Mesothelial cell of epicardium (in vitro differentiated cells): Measurements from ENCODE around the gene ONECUT1. TPM values are rescaled to one million over a fixed set of nuclear protein-coding genes. Genes with fewer than 3 reads are reported as not detected.
A peak's percentile ranks its signal among the peaks of the same experiment; 100 is the strongest.

Experiments
- DNase-seq, 2 experiments: peaks; one replicate each; pipeline ENCODE4 v3.0.0; 2021; ENCODE audit warnings: low spot score in 2 of 2; ENCODE audit not compliant: unreplicated experiment in 2 of 2
- H3K27ac Mint-ChIP-seq: 2 replicates; pipeline ENCODE4 v1.8.0; 2021; ENCODE audit warnings: mixed read lengths
- H3K27me3 Mint-ChIP-seq: 2 replicates; pipeline ENCODE4 v1.8.0; 2021; ENCODE audit warnings: low read depth, mixed read lengths
- H3K36me3 Mint-ChIP-seq: 2 replicates; pipeline ENCODE4 v1.8.0; 2021; ENCODE audit warnings: mixed read lengths
- H3K4me1 Mint-ChIP-seq: 2 replicates; pipeline ENCODE4 v1.8.0; 2021; ENCODE audit warnings: mixed read lengths
- H3K4me3 Mint-ChIP-seq: 2 replicates; pipeline ENCODE4 v1.8.0; 2021; ENCODE audit warnings: mild to moderate bottlenecking, moderate library complexity, mixed read lengths
- H3K9me3 Mint-ChIP-seq: 2 replicates; pipeline ENCODE4 v1.8.0; 2021; ENCODE audit warnings: mixed read lengths
- total RNA-seq: library from RNA; stranded (reverse); gene quantifications from 3 replicates; pipeline ENCODE4 v1.2.1, GENCODE V29; 2021
- TF ChIP-seq, protein P1 (sequence below): fragments of 200-600 bp; sonication (generic); IDR thresholded peaks from one replicate; pipeline ENCODE4 v1.5.0; 2021; ENCODE audit warnings: antibody characterized with exemption; ENCODE audit not compliant: unreplicated experiment

ONECUT1 gene
- total RNA-seq, 1 donor from 2014 or later, result 0.18 TPM

DNA sequence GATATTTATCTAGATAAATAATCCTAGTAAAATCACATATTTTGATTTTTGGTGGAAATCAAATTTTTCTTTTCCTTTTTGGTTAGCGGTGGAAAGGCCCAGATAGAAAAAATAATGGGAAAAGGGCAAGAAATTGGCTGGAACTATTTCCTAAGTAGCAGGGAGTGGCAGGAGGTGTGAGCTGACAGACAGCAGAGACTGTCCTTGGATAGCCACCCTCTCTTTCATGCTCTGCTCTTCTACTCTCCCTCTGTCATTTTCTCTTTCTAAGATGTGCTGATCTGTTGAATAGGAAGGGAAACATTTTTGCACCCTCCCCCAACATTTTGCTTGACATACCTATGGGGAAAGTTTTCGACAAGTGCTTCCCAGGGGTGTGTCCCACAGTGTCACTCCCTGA lies 18.9 kb upstream of the ONECUT1 start:
- Mint-ChIP-seq H3K4me1 (peaks cover 8% of the 10 kb centered on the region), H3K9me3 (no peaks in the 10 kb centered on the region), H3K27ac (no peak overlapping the region), H3K4me3 (no peak overlapping the region), H3K36me3 (no peaks in the 10 kb centered on the region), H3K27me3 (peaks cover 92% of the 10 kb centered on the region)
- TF ChIP-seq, protein P1, sequence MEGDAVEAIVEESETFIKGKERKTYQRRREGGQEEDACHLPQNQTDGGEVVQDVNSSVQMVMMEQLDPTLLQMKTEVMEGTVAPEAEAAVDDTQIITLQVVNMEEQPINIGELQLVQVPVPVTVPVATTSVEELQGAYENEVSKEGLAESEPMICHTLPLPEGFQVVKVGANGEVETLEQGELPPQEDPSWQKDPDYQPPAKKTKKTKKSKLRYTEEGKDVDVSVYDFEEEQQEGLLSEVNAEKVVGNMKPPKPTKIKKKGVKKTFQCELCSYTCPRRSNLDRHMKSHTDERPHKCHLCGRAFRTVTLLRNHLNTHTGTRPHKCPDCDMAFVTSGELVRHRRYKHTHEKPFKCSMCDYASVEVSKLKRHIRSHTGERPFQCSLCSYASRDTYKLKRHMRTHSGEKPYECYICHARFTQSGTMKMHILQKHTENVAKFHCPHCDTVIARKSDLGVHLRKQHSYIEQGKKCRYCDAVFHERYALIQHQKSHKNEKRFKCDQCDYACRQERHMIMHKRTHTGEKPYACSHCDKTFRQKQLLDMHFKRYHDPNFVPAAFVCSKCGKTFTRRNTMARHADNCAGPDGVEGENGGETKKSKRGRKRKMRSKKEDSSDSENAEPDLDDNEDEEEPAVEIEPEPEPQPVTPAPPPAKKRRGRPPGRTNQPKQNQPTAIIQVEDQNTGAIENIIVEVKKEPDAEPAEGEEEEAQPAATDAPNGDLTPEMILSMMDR, result no peak
- DNase-seq, result no peak

DNA sequence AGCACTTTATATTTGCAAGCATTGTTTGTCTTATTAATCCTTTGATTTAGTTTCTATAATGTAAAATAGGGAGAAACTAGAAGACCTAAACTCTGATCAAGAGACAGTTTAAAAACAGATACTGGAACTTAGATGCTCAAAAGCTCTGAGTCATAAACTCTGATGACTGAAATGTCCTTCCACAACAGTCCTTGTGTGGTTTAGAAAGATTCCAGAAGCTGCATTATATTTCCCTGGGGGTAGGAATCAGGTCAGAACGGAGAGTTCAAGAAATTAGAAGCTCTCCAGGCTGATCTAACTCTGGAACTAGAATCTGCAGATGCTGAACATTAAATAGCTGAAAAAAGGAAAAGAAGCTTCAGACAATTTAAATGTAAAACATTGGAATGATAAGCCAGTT lies 18.3 kb upstream of the ONECUT1 start:
- Mint-ChIP-seq H3K4me3 (no peak overlapping the region), H3K27ac (no peak overlapping the region), H3K9me3 (no peaks in the 10 kb centered on the region), H3K36me3 (no peaks in the 10 kb centered on the region), H3K27me3 (peaks cover 92% of the 10 kb centered on the region), H3K4me1 (peaks cover 11% of the 10 kb centered on the region)
- DNase-seq, result no peak
- TF ChIP-seq, protein P1, result no peak

DNA sequence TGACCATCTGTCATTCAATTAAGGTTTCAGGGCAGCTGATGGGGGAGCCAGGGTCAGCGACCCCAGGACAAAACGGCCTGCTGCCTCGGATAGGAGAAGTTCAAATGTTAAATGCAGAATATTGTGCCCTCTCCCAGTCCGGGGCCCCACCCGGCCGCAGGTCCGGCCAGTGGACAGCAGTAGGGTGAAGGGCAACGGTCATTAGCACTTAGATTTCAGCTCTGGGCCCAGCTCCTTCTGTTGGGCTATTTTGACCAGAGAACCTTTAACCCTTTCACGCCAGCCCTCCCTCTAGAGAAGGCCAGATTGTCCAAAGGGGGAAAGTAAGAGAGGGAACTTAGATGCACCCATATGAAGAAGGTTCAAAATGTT lies 16.1 kb upstream of the ONECUT1 start:
- H3K4me1 Mint-ChIP-seq, result peaks cover 13% of the 10 kb centered on the region
- H3K4me3 Mint-ChIP-seq, result no peak overlapping the region
- H3K27me3 Mint-ChIP-seq, result peaks cover 96% of the 10 kb centered on the region
- no peak overlapping the region for H3K27ac Mint-ChIP-seq
- H3K36me3 Mint-ChIP-seq, result no peaks in the 10 kb centered on the region
- H3K9me3 Mint-ChIP-seq, result no peaks in the 10 kb centered on the region
- TF ChIP-seq, protein P1, result no peak
- DNase-seq, result no peak

DNA sequence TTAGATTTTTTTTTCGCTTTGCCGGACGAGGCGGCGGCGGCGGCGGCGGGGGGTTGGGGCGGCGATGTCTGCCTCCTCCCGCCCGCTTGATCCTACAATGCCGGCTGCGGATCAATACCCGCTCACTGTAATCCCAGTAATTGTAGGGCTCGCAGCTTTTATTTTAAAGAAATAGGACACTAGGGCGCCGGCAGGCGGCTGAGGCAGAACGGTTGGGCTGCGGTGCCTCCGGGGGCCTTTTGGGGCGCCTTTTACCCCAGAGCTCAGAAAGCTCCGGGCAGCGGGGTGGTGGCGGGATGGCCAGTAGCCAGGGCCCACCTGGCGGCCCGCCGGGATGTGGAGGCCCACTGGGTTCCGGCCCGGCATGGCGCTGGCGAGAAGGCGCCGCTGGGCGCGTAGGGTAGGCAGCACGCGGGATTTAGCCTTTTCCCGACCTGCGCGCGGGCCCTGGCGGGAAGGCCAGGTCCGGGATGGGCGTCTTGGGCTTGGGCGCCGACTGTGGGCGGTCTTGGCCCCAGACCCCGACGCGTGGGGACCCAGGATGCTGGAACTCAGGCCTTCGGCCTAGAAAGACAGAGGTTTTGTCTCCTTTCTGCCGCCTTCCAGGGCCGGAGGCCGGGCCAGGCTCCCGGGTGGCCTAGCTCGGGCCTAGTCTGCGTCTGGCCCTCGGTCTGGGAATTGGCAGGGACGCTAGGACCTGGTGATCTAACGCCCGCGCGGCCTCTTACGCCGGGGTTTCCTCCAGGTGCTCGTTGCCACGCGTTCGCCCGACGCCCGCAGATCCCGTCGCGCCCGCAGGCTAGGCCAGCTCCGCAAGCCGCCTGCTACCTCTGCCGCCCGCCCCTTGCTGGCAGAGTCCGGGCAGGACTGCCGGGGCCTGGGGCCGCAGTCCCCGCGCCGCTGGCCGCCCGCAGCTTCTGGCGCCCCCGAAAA lies 15.5 kb upstream of the ONECUT1 start:
- peaks cover 13% of the 10 kb centered on the region for H3K4me1 Mint-ChIP-seq
- no peak overlapping the region for H3K4me3 Mint-ChIP-seq
- H3K36me3 Mint-ChIP-seq, result no peaks in the 10 kb centered on the region
- no peak for DNase-seq
- H3K27me3 Mint-ChIP-seq, result peaks cover 96% of the 10 kb centered on the region
- no peak overlapping the region for H3K27ac Mint-ChIP-seq
- TF ChIP-seq, protein P1, result peak; percentile 11
- no peaks in the 10 kb centered on the region for H3K9me3 Mint-ChIP-seq

DNA sequence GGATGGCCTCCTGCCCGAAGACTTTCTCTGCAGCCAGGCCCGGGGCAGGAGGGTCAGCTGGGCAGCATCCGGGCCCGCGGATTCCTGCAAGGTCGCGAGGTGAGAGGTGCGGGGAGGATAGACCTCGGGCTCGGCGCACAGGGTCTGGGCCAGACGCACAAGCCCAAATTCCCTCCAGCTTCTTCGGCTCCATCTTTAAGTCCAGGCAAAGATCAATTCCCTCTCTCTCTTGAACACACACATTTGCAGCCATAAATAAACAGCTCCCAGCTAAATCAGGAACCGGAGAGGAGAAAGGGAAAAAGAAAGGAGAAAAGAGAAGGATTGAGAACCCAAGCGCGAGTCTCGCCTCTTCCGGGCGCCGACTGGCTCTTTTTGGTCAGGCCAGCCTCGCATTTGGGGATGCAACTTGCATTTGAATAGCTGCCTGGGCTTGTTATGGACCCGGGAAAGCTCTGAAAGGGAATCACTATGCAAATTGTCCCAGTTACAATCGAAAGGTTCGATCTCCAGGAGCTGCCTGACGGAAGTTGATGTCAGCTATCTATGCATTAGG lies 14.5 kb upstream of the ONECUT1 start:
- Mint-ChIP-seq H3K27ac (no peak overlapping the region), H3K9me3 (no peaks in the 10 kb centered on the region), H3K4me3 (peak overlapping the region; percentile 11), H3K36me3 (no peaks in the 10 kb centered on the region), H3K27me3 (peaks cover 97% of the 10 kb centered on the region), H3K4me1 (peaks cover 13% of the 10 kb centered on the region)
- no peak for DNase-seq
- TF ChIP-seq, protein P1, result no peak
